Measurements from ENCODE around the gene RAB3C.

The RAB3C gene

DNA sequence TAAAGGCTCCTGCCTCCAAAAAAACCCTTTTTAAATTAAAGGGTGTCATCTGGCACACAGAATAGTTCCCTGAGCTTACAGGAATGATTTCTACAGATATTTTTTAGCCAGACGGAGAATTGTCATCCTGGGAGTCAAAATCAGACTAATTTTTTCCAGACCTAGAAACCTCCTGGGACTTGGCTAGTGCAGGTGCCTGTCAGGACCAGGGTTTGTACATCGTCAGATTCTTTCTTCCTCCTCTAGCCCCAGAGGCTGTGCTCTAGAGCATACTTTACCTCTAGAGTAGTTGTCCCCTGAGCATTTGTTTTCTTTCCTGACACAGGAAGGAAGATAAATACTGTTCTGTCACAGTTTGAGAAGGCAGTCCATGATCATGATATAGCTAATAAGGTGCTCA lies 52.5 kb downstream of the RAB3C start:
- H3K4me2 ChIP-seq (ENCODE audit: low read length) = no peak overlapping the region
- no peak overlapping the region for H3K9ac ChIP-seq (ENCODE audit: low read length)
- no peak overlapping the region for H3K27ac ChIP-seq (ENCODE audit: low read length)
- no peaks in the 10 kb centered on the region for H3K4me1 ChIP-seq (ENCODE audit: low read length)
- no peak overlapping the region for H3K4me3 ChIP-seq (ENCODE audit: low read length)
- no peak for TF ChIP-seq CTCF (IDR thresholded peaks at IDR 0.05; ENCODE audit: low read depth, low read length)
- no peak for TF ChIP-seq EZH2phosphoT487 (IDR thresholded peaks at IDR 0.05; ENCODE audit: low read depth)
- no peaks in the 10 kb centered on the region for H3K27me3 ChIP-seq (ENCODE audit: low read depth, low read length)
- H3K36me3 ChIP-seq (replicated peaks; ENCODE audit: low read depth, low read length) = no peaks in the 10 kb centered on the region
- no peaks in the 10 kb centered on the region for H3K9me3 ChIP-seq (ENCODE audit: insufficient read depth, low read length)
- H3K79me2 ChIP-seq (ENCODE audit: low read length) = no peaks in the 10 kb centered on the region
- no peak overlapping the region for H2AFZ ChIP-seq (ENCODE audit: low read depth, low read length)
- H4K20me1 ChIP-seq (ENCODE audit: insufficient read depth, low read length) = no peaks in the 10 kb centered on the region

DNA sequence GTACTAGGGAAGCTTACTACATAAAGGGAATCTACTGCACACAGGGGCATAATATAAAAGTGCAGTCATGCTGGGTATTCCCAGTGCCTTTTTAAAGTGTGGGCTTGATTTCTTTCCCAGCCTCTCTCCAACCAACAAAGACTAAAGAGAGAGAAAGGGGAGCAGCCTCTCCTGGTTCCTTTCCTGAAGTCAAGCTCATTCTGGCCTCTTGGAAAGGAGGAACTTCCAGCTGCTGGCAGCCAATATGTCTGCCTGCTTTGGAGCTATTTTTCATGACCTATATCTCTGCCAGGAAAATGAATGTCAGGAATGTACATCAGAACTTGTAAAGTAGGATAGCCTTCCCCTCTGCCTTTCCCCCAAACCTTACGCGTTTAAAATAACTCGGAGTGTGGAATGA lies 57.1 kb downstream of the RAB3C start:
- Histone ChIP-seq H3K4me3 (ENCODE audit: low read length) (no peak overlapping the region), H3K36me3 (replicated peaks; ENCODE audit: low read depth, low read length) (no peaks in the 10 kb centered on the region), H2AFZ (ENCODE audit: low read depth, low read length) (no peak overlapping the region), H3K27ac (ENCODE audit: low read length) (no peak overlapping the region), H3K9me3 (ENCODE audit: insufficient read depth, low read length) (no peaks in the 10 kb centered on the region), H3K9ac (ENCODE audit: low read length) (no peak overlapping the region), H3K27me3 (ENCODE audit: low read depth, low read length) (no peaks in the 10 kb centered on the region), H3K4me1 (ENCODE audit: low read length) (no peaks in the 10 kb centered on the region), H4K20me1 (ENCODE audit: insufficient read depth, low read length) (no peaks in the 10 kb centered on the region), H3K79me2 (ENCODE audit: low read length) (no peaks in the 10 kb centered on the region), H3K4me2 (ENCODE audit: low read length) (no peak overlapping the region)
- TF ChIP-seq CTCF (IDR thresholded peaks at IDR 0.05; ENCODE audit: low read depth, low read length) = no peak
- no peak for TF ChIP-seq EZH2phosphoT487 (IDR thresholded peaks at IDR 0.05; ENCODE audit: low read depth)

DNA sequence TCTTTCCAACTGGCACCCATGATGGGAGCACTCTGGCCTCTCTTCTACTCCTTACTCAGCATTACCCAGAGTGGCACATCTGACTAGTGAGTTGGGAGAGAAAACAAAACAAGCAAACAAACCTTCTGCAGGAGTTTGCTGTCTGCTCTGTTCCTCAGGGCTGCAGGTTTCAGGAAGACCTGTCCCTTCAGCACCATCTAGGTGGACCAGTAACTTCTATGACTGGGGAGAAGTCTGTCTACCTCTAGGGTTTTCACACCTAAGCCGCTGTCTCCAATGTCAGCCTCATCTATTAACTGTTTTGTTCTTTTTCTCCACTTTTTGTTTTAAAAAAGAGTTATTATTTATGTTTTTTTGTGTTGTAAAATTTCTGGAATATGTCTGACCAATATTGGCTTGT lies 58.7 kb downstream of the RAB3C start:
- Histone ChIP-seq H3K9ac (ENCODE audit: low read length) (no peak overlapping the region), H2AFZ (ENCODE audit: low read depth, low read length) (no peak overlapping the region), H3K4me1 (ENCODE audit: low read length) (no peaks in the 10 kb centered on the region), H3K27ac (ENCODE audit: low read length) (no peak overlapping the region), H3K79me2 (ENCODE audit: low read length) (no peaks in the 10 kb centered on the region), H4K20me1 (ENCODE audit: insufficient read depth, low read length) (no peaks in the 10 kb centered on the region), H3K9me3 (ENCODE audit: insufficient read depth, low read length) (no peaks in the 10 kb centered on the region), H3K4me3 (ENCODE audit: low read length) (no peak overlapping the region), H3K4me2 (ENCODE audit: low read length) (no peak overlapping the region), H3K36me3 (replicated peaks; ENCODE audit: low read depth, low read length) (no peaks in the 10 kb centered on the region), H3K27me3 (ENCODE audit: low read depth, low read length) (no peaks in the 10 kb centered on the region)
- no peak for TF ChIP-seq EZH2phosphoT487 (IDR thresholded peaks at IDR 0.05; ENCODE audit: low read depth)
- no peak for TF ChIP-seq CTCF (IDR thresholded peaks at IDR 0.05; ENCODE audit: low read depth, low read length)

- Histone ChIP-seq H3K27ac (ENCODE audit: low read length) (no peak overlapping the region), H3K9me3 (ENCODE audit: insufficient read depth, low read length) (no peaks in the 10 kb centered on the region), H3K4me3 (ENCODE audit: low read length) (no peak overlapping the region), H3K36me3 (replicated peaks; ENCODE audit: low read depth, low read length) (no peaks in the 10 kb centered on the region), H3K4me2 (ENCODE audit: low read length) (no peak overlapping the region), H3K27me3 (ENCODE audit: low read depth, low read length) (no peaks in the 10 kb centered on the region), H4K20me1 (ENCODE audit: insufficient read depth, low read length) (no peaks in the 10 kb centered on the region), H2AFZ (ENCODE audit: low read depth, low read length) (no peak overlapping the region), H3K4me1 (ENCODE audit: low read length) (no peaks in the 10 kb centered on the region), H3K79me2 (ENCODE audit: low read length) (no peaks in the 10 kb centered on the region), H3K9ac (ENCODE audit: low read length) (no peak overlapping the region)
- TF ChIP-seq CTCF (IDR thresholded peaks at IDR 0.05; ENCODE audit: low read depth, low read length) (no peak), EZH2phosphoT487 (IDR thresholded peaks at IDR 0.05; ENCODE audit: low read depth) (no peak)
These were observed 66.0 kb downstream of the RAB3C start for GRCh38 chr5:58648846-58649245.
